Smooth muscle cell (in vitro differentiated cells): ENCODE results near the gene HIC2. TPM values are rescaled to one million over a fixed set of nuclear protein-coding genes. Genes with fewer than 3 reads are reported as not detected.

Source experiments
- DNase-seq: peaks from one replicate; lab custom pipeline; 2025; ENCODE audit not compliant: unreplicated experiment; lab: John Stamatoyannopoulos, UW
- H2AFZ ChIP-seq: fragments of 200-600 bp; sonication (generic); 2 replicates; pipeline ENCODE4 v1.6.0; 2016; ENCODE audit warnings: antibody characterized with exemption, low read depth, mild to moderate bottlenecking
- H3F3A ChIP-seq: fragments of 200-600 bp; sonication (generic); 2 replicates; pipeline ENCODE4 v1.6.0; 2017; ENCODE audit warnings: antibody characterized with exemption, low read depth
- H3K27ac ChIP-seq: fragments of 200-600 bp; sonication (generic); 2 replicates; pipeline ENCODE4 v1.5.1; 2016; ENCODE audit warnings: low read depth, mild to moderate bottlenecking
- H3K27me3 ChIP-seq: fragments of 200-600 bp; sonication (generic); 2 replicates; pipeline ENCODE4 v1.6.1; 2016; ENCODE audit warnings: low read depth, mild to moderate bottlenecking
- H3K36me3 ChIP-seq: fragments of 200-600 bp; sonication (generic); 2 replicates; pipeline ENCODE4 v1.5.1; 2016; ENCODE audit warnings: low read depth
- H3K4me1 ChIP-seq: fragments of 200-600 bp; sonication (generic); 2 replicates; pipeline ENCODE4 v1.5.1; 2016; ENCODE audit warnings: low read depth
- H3K4me2 ChIP-seq: fragments of 200-600 bp; sonication (generic); 2 replicates; pipeline ENCODE4 v1.6.0; 2016; ENCODE audit warnings: mild to moderate bottlenecking
- H3K4me3 ChIP-seq: fragments of 200-600 bp; sonication (generic); 2 replicates; pipeline ENCODE4 v1.5.1; 2016; ENCODE audit warnings: mild to moderate bottlenecking
- H3K79me2 ChIP-seq: fragments of 200-600 bp; sonication (generic); 2 replicates; pipeline ENCODE4 v1.6.0; 2016; ENCODE audit warnings: low read depth, mild to moderate bottlenecking
- H3K9ac ChIP-seq: fragments of 200-600 bp; sonication (generic); 2 replicates; pipeline ENCODE4 v1.6.0; 2016; ENCODE audit warnings: low read depth
- H3K9me3 ChIP-seq: fragments of 200-600 bp; sonication (generic); replicated peaks from 2 replicates; pipeline ENCODE4 v1.5.1; 2016; ENCODE audit warnings: low read depth
- H4K20me1 ChIP-seq: fragments of 200-600 bp; sonication (generic); 2 replicates; pipeline ENCODE4 v1.6.0; 2016; ENCODE audit warnings: low read depth
- WGBS: methylation state at CpG from one replicate; pipeline ENCODE4 v1.1.7; 2016; ENCODE audit warnings: low lambda C conversion rate; 5-methylcytosine and 5-hydroxymethylcytosine counted together
- polyA plus RNA-seq: library from polyadenylated mRNA; unstranded; fragments of >200 nt; fragmentation: Nextera tagmentation; extraction: Ambion mirVana; gene quantifications from 2 replicates; pipeline ENCODE4 v1.2.1, GENCODE V29; 2016
- total RNA-seq: library from RNA; depleted of rRNA; stranded (reverse); fragments of >200 nt; gene quantifications from 2 replicates; pipeline ENCODE4 v1.2.3, GENCODE V29; 2014
- TF ChIP-seq, protein P1 (sequence below): fragments of 200-600 bp; sonication (generic); IDR thresholded peaks from 2 replicates; pipeline ENCODE4 v1.5.1; 2017; ENCODE audit warnings: borderline replicate concordance, mild to moderate bottlenecking, antibody characterized with exemption; ENCODE audit not compliant: insufficient read depth, poor library complexity, severe bottlenecking

Gene HIC2
- total and polyA plus RNA-seq, 2 experiments from 2014 or later: 4.8 to 8.5 TPM

DNA sequence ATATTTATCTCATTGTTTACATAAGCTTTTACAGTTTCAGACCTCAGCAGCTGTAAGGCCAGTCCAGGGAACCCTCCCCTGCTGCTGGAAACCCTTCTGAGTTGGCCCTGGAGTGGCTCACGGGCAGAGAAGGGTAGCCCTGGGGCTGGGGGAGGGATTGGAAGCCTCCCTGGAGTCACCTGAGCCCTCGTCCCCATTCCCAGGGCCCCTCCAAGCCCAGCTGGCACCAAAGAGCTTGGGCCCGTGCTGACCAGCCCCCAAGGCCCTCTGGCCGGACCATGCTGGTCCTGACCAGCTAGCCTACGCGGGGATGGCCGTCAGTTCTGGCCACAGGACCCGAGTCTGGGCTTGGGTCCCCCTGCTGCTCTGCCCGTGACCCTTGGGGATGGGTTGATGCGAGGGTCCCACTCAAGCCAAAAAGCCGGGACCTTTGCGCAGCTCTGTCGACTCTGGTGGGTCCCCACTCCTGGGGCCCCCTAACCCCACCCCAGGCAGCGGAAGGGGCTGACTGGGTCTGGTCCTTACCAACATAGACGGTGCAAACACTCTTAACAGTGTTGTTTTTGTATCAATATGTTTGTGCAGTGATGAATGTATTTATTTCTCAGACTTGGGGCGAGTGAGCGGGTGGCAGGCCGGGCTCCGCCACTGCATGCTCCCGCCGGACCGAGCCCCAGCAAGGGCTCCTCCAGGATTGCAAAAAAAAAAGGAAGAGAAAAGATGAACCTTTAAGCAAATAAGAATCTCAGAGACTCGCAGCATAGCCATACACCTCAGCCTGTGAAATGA, 32.6 kb downstream of the HIC2 start:
- H3K9me3 ChIP-seq: no peaks in the 10 kb centered on the region
- no peaks in the 10 kb centered on the region for H3K4me1 ChIP-seq
- H3K27me3 ChIP-seq: no peaks in the 10 kb centered on the region
- H3K9ac ChIP-seq: no peak overlapping the region
- no peak overlapping the region for H3K27ac ChIP-seq
- H3K4me2 ChIP-seq: no peak overlapping the region
- no peaks in the 10 kb centered on the region for H3K36me3 ChIP-seq
- H3K79me2 ChIP-seq: no peaks in the 10 kb centered on the region
- H2AFZ ChIP-seq: no peak overlapping the region
- H4K20me1 ChIP-seq: peaks cover 70% of the 10 kb centered on the region
- no peaks in the 10 kb centered on the region for H3F3A ChIP-seq
- DNase-seq: no peak
- H3K4me3 ChIP-seq: no peak overlapping the region
- TF ChIP-seq, protein P1, sequence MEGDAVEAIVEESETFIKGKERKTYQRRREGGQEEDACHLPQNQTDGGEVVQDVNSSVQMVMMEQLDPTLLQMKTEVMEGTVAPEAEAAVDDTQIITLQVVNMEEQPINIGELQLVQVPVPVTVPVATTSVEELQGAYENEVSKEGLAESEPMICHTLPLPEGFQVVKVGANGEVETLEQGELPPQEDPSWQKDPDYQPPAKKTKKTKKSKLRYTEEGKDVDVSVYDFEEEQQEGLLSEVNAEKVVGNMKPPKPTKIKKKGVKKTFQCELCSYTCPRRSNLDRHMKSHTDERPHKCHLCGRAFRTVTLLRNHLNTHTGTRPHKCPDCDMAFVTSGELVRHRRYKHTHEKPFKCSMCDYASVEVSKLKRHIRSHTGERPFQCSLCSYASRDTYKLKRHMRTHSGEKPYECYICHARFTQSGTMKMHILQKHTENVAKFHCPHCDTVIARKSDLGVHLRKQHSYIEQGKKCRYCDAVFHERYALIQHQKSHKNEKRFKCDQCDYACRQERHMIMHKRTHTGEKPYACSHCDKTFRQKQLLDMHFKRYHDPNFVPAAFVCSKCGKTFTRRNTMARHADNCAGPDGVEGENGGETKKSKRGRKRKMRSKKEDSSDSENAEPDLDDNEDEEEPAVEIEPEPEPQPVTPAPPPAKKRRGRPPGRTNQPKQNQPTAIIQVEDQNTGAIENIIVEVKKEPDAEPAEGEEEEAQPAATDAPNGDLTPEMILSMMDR: no peak
- 91% methylated on average over 22 of the region's 23 CpGs for WGBS

DNA sequence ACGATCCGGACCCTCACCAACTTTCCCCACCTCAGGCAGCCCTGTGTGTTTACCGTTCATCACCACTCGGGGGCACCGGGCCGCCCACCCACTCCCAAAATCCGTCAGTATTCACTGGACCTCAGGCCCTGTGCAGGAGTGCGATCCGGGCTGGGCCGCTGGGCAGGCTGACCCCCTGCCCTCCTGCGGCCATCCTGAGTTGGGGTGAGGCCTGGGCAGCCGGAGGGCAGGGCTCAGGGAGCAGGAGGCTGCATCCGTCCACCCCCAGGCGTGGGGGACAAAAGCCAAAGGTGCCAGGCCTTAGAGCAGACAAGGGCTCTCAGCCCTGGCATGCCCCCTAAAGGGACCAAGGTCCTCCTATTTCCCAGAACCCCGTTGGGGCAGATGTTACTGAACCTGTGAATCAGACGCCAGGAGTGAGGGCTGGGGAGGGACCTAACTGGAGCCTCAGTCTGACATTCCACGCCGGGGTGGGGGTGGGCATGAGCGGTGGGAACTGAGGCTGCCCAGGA, 33.2 kb downstream of the HIC2 start:
- Histone ChIP-seq H3K9me3 (no peaks in the 10 kb centered on the region), H3K9ac (no peak overlapping the region), H3K27me3 (no peaks in the 10 kb centered on the region), H3K79me2 (no peaks in the 10 kb centered on the region), H3K4me3 (no peak overlapping the region), H2AFZ (no peak overlapping the region), H3K36me3 (no peaks in the 10 kb centered on the region), H4K20me1 (peaks cover 63% of the 10 kb centered on the region), H3K4me2 (no peak overlapping the region), H3K4me1 (no peaks in the 10 kb centered on the region), H3K27ac (no peak overlapping the region), H3F3A (no peaks in the 10 kb centered on the region)
- 88% methylated on average over 19 of the region's 19 CpGs for WGBS
- TF ChIP-seq, protein P1: no peak
- DNase-seq: no peak

DNA sequence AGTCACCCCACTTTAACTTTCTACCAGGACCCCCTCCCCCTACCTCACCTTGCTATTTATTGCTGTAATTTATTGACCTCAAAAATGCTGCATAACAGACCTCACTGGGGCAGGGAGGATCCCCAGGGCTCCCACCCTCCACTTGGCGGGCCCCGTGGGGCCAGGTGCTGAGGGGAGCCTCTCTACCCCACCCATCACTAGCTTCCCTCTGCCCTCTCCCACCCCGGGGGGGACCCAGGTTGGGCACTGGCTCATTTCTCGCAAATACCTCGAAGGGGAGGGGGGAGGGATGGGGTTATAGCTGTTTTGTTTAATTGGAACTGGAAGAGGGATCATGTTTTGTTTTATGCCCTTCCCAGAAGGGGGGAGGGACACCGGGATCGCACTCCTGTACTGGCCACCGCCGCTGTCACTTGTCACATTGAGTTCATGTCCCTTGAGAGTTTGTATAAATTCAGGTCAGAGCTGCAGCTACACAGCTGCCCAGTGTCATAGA, 33.7 kb downstream of the HIC2 start:
- Histone ChIP-seq H3K9me3 (no peaks in the 10 kb centered on the region), H2AFZ (no peak overlapping the region), H3K27ac (no peak overlapping the region), H3K79me2 (no peaks in the 10 kb centered on the region), H4K20me1 (peaks cover 58% of the 10 kb centered on the region), H3K27me3 (no peaks in the 10 kb centered on the region), H3K36me3 (no peaks in the 10 kb centered on the region), H3K4me2 (no peak overlapping the region), H3F3A (no peaks in the 10 kb centered on the region), H3K4me1 (no peaks in the 10 kb centered on the region), H3K9ac (no peak overlapping the region), H3K4me3 (no peak overlapping the region)
- TF ChIP-seq, protein P1: no peak
- no peak for DNase-seq
- WGBS: 93% methylated on average over 9 of the region's 9 CpGs
